Measurements from ENCODE around the gene LYPD6B.

The LYPD6B gene

DNA sequence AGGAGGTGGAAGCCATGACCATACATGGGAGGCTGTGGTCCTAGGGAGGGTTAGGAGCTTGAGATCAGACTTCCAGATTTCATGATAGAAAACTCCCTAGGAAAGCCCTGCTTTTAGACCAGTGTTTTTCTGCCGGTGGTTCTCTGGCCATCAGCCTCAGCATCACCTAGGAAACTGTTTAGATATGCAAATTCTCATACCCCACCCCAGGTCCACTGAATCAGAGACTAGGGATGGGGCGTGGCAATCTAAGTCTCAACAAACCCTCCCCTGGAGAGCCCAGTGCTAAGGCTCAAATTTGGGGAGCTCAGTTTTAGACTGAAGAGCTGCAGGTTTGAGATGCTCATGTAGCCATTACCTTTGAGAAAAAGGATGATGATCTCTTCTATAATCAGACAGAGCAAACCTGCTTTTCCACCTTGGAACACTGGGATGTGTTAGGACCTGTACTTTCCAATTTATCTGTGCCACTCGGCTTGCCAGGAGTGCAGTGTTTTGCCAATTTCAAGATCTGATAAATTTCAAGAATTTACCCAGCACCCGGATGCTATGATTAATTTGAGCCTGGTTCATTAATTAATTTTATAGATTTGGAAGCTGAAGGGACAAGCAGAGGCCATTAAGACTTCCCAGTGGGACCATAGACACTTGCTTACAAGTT is 31.5 kb upstream of the LYPD6B start:
- DNase-seq (ENCODE audit: low read depth in 1 of 2, low spot score in 1 of 2): no peak
- no peak overlapping the region for H3K4me3 ChIP-seq (replicated peaks; ENCODE audit: insufficient read depth, low read length)
- H3K27ac ChIP-seq (replicated peaks): no peak overlapping the region
- no peak for TF ChIP-seq SPI1 (IDR thresholded peaks at IDR 0.05; ENCODE audit: borderline replicate concordance, low read depth)
- TF ChIP-seq, protein P1, sequence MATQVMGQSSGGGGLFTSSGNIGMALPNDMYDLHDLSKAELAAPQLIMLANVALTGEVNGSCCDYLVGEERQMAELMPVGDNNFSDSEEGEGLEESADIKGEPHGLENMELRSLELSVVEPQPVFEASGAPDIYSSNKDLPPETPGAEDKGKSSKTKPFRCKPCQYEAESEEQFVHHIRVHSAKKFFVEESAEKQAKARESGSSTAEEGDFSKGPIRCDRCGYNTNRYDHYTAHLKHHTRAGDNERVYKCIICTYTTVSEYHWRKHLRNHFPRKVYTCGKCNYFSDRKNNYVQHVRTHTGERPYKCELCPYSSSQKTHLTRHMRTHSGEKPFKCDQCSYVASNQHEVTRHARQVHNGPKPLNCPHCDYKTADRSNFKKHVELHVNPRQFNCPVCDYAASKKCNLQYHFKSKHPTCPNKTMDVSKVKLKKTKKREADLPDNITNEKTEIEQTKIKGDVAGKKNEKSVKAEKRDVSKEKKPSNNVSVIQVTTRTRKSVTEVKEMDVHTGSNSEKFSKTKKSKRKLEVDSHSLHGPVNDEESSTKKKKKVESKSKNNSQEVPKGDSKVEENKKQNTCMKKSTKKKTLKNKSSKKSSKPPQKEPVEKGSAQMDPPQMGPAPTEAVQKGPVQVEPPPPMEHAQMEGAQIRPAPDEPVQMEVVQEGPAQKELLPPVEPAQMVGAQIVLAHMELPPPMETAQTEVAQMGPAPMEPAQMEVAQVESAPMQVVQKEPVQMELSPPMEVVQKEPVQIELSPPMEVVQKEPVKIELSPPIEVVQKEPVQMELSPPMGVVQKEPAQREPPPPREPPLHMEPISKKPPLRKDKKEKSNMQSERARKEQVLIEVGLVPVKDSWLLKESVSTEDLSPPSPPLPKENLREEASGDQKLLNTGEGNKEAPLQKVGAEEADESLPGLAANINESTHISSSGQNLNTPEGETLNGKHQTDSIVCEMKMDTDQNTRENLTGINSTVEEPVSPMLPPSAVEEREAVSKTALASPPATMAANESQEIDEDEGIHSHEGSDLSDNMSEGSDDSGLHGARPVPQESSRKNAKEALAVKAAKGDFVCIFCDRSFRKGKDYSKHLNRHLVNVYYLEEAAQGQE (IDR thresholded peaks at IDR 0.05; ENCODE audit: insufficient replicate concordance, low read depth): no peak
- no peak for TF ChIP-seq GABPA (IDR thresholded peaks at IDR 0.05; ENCODE audit: low read depth)
- no peak for TF ChIP-seq POLR2AphosphoS5 (IDR thresholded peaks at IDR 0.05; ENCODE audit: low read depth)
- TF ChIP-seq, protein P2, sequence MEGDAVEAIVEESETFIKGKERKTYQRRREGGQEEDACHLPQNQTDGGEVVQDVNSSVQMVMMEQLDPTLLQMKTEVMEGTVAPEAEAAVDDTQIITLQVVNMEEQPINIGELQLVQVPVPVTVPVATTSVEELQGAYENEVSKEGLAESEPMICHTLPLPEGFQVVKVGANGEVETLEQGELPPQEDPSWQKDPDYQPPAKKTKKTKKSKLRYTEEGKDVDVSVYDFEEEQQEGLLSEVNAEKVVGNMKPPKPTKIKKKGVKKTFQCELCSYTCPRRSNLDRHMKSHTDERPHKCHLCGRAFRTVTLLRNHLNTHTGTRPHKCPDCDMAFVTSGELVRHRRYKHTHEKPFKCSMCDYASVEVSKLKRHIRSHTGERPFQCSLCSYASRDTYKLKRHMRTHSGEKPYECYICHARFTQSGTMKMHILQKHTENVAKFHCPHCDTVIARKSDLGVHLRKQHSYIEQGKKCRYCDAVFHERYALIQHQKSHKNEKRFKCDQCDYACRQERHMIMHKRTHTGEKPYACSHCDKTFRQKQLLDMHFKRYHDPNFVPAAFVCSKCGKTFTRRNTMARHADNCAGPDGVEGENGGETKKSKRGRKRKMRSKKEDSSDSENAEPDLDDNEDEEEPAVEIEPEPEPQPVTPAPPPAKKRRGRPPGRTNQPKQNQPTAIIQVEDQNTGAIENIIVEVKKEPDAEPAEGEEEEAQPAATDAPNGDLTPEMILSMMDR (IDR thresholded peaks at IDR 0.05; ENCODE audit: insufficient read depth, low read length): no peak
- peaks cover 3% of the 10 kb centered on the region for H3K27me3 ChIP-seq (ENCODE audit: insufficient read depth, poor library complexity, severe bottlenecking)

DNA sequence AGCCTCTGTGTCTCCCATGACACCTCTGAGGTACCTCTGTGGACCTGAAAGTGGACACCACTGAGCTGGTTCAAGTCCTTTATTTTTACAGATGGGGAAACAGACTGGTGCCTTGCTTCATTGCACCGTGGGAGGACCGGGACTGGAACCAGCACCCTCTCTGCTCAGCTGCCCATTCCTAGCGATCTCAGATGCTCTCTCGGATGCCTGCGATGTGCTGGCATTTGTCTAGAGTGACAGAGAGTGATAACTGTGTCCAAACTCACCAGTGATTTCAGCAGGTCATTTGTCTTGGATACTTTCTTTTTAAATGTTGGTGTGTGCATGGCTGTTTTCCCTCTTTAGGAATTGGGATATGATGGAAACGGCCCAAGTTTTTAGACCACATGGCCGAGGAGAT is 30.1 kb upstream of the LYPD6B start:
- Histone ChIP-seq H3K27me3 (ENCODE audit: insufficient read depth, poor library complexity, severe bottlenecking) (peaks cover 3% of the 10 kb centered on the region), H3K4me3 (replicated peaks; ENCODE audit: insufficient read depth, low read length) (no peak overlapping the region), H3K27ac (replicated peaks) (no peak overlapping the region)
- TF ChIP-seq, protein P2 (IDR thresholded peaks at IDR 0.05; ENCODE audit: insufficient read depth, low read length): no peak
- no peak for TF ChIP-seq POLR2AphosphoS5 (IDR thresholded peaks at IDR 0.05; ENCODE audit: low read depth)
- TF ChIP-seq, protein P1 (IDR thresholded peaks at IDR 0.05; ENCODE audit: insufficient replicate concordance, low read depth): no peak
- TF ChIP-seq GABPA (IDR thresholded peaks at IDR 0.05; ENCODE audit: low read depth): no peak
- no peak for TF ChIP-seq SPI1 (IDR thresholded peaks at IDR 0.05; ENCODE audit: borderline replicate concordance, low read depth)
- no peak for DNase-seq (ENCODE audit: low read depth in 1 of 2, low spot score in 1 of 2)

DNA sequence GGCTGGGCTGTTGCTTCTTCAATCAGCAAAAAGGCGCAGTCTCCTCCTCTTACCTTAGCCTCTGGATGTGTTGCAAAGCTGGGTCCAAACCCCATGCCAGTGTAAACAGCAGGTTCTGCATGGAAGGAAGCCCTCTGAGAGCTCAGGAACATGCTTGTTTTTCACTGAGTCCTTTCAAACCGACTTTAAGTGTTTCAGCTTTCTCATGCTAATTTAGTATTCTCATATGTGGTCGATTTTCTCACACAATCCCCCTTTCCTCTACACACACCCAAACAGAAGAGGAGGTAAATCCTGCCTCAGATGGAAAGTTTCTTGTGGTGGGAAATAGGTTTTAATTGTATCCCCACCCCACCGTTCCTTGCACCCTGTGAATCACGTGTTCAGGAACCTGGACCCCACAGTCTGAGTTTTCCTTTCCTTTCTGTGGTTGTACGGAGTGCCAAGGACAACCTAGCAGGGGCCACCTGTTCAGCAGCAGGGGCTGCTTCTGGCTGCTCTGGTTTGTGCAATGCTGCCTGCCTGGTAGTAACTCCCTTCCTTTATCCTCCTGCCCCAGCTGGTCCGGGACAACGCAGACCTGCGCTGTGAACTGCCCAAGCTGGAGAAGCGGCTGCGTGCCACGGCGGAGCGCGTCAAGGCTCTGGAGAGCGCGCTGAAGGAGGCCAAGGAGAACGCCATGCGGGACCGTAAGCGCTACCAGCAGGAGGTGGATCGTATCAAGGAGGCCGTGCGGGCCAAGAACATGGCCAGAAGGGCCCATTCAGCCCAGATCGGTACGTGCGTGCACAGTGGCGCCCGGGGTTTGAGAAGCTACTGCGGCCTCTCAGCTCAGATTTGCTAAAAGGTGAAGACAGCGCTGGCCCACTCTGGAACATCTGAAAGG is 28.7 kb upstream of the LYPD6B start:
- TF ChIP-seq SPI1 (IDR thresholded peaks at IDR 0.05; ENCODE audit: borderline replicate concordance, low read depth) (no peak), GABPA (IDR thresholded peaks at IDR 0.05; ENCODE audit: low read depth) (no peak), POLR2AphosphoS5 (IDR thresholded peaks at IDR 0.05; ENCODE audit: low read depth) (no peak)
- TF ChIP-seq, protein P1 (IDR thresholded peaks at IDR 0.05; ENCODE audit: insufficient replicate concordance, low read depth): no peak
- TF ChIP-seq, protein P2 (IDR thresholded peaks at IDR 0.05; ENCODE audit: insufficient read depth, low read length): no peak
- DNase-seq (ENCODE audit: low read depth in 1 of 2, low spot score in 1 of 2): no peak

More for the DNA sequence above, 28.7 kb upstream of the LYPD6B start:
- peaks cover under 1% of the 10 kb centered on the region for H3K27me3 ChIP-seq (ENCODE audit: insufficient read depth, poor library complexity, severe bottlenecking)
- no peak overlapping the region for H3K27ac ChIP-seq (replicated peaks)
- no peak overlapping the region for H3K4me3 ChIP-seq (replicated peaks; ENCODE audit: insufficient read depth, low read length)

Data from HL-60 (cell line).